HepG2 (cell line): Measurements from ENCODE around the gene CNOT10. TPM values are rescaled to one million over a fixed set of nuclear protein-coding genes. Genes with fewer than 3 reads are reported as not detected.

Experiments used
- ATAC-seq: fragments of 200-7000 bp; cut with Tn5 transposase; 3 replicates; pipeline ENCODE4 v1.9.1; 2020; ENCODE audit warnings: mild to moderate bottlenecking, moderate library complexity
- BruUV-seq: library from RNA; stranded (reverse); fragments of 400-500 nt; replicated peaks from 2 replicates; lab custom pipeline; 2021; lab: Mats Ljungman, UMichigan
- CTCF ChIA-PET: fragments of 300-600 bp; formaldehyde crosslinking; extraction: SDS; loops from one replicate; lab custom pipeline; 2021; ENCODE audit warnings: low total read pairs, inconsistent platforms, low intra/inter-chr PET ratio; lab: Yijun Ruan, JAX
- POLR2A ChIA-PET: fragments of 350-600 bp; sonication (Branson Sonifier 250); formaldehyde crosslinking; loops from one replicate; lab custom pipeline; 2020; ENCODE audit warnings: antibody characterized with exemption, inconsistent platforms; lab: Yijun Ruan, JAX
- DNase-seq: peaks from one replicate; pipeline ENCODE4 v3.0.0-alpha.2; 2015; ENCODE audit warnings: low spot score
- FAIRE-seq: peaks from 3 replicates; lab custom pipeline; 2011; peaks lifted over from hg19 to GRCh38; lab: Jason Lieb, UNC
- H2AFZ ChIP-seq: one replicate; pipeline ENCODE4 v1.6.1; 2011; ENCODE audit warnings: low read length, inconsistent platforms
- H3K27ac ChIP-seq: fragments of 300-600 bp; 3 replicates; pipeline ENCODE4 v1.8.0; 2011; ENCODE audit warnings: mixed run types, mild to moderate bottlenecking, mixed read lengths, low read length, inconsistent platforms; ENCODE audit not compliant: insufficient read depth; ENCODE audit errors: extremely low read length
- H3K27me3 ChIP-seq, 2 experiments: fragments of 200-600 bp in 1 of 2; 2 replicates in 1 of 2; 3 replicates in 1 of 2; pipeline versions ENCODE4 v1.6.0 to v1.8.0; 2011; ENCODE audit warnings: low read length in 2 of 2, mild to moderate bottlenecking in 2 of 2, moderate library complexity in 2 of 2, inconsistent platforms in 1 of 2; ENCODE audit not compliant: insufficient read depth in 2 of 2, control insufficient read depth in 1 of 2
- H3K36me3 ChIP-seq, 2 experiments: fragments of 200-600 bp in 1 of 2; replicated peaks in 1 of 2; 2 replicates in 1 of 2; 3 replicates in 1 of 2; pipeline versions ENCODE4 v1.5.1 to v1.8.0; 2011; ENCODE audit warnings: low read length in 2 of 2, inconsistent platforms in 1 of 2; ENCODE audit not compliant: insufficient read depth in 2 of 2, control insufficient read depth in 1 of 2
- H3K4me1 ChIP-seq: 2 replicates; pipeline ENCODE4 v1.5.1; 2012; ENCODE audit warnings: low read length, inconsistent platforms; ENCODE audit not compliant: insufficient read depth
- H3K4me2 ChIP-seq: 2 replicates; pipeline ENCODE4 v1.6.0; 2011; ENCODE audit warnings: low read depth, low read length, inconsistent platforms
- H3K4me3 ChIP-seq, 3 experiments: fragments of 200-600 bp in 1 of 3; sonication (generic), shearing (Covaris generic) in 1 of 3; replicated peaks in 1 of 3; 2 replicates each; pipeline ENCODE4 v1.5.1; 2011 to 2016; ENCODE audit warnings: low read length in 3 of 3, inconsistent platforms in 2 of 3, low read depth in 2 of 3, mild to moderate bottlenecking in 2 of 3, control low read depth in 1 of 3, mixed read lengths in 1 of 3; ENCODE audit not compliant: insufficient read depth in 1 of 3
- H3K79me2 ChIP-seq: one replicate; pipeline ENCODE4 v1.6.1; 2011; ENCODE audit warnings: low read length, inconsistent platforms; ENCODE audit not compliant: insufficient read depth
- H3K9ac ChIP-seq: 2 replicates; pipeline ENCODE4 v1.6.0; 2011; ENCODE audit warnings: mild to moderate bottlenecking, low read depth, low read length, inconsistent platforms; ENCODE audit not compliant: insufficient read depth
- H3K9me3 ChIP-seq: 2 replicates; pipeline ENCODE4 v1.5.1; 2012; ENCODE audit warnings: mild to moderate bottlenecking, low read length
- H4K20me1 ChIP-seq: 2 replicates; pipeline ENCODE4 v1.6.0; 2011; ENCODE audit warnings: inconsistent platforms, mild to moderate bottlenecking, low read length, moderate library complexity; ENCODE audit not compliant: insufficient read depth
- ATM ChIP-seq: fragments of 450-650 bp; IDR thresholded peaks from 2 replicates; pipeline ENCODE4 v1.7.1; 2017; ENCODE audit warnings: mild to moderate bottlenecking, borderline replicate concordance
- BHLHE40 ChIP-seq: IDR thresholded peaks from 2 replicates; pipeline ENCODE4 v1.6.1; 2011; ENCODE audit warnings: low read length, improper control_type of control experiment
- DPF2 ChIP-seq: sonication (generic); formaldehyde crosslinking; IDR thresholded peaks from 2 replicates; pipeline ENCODE4 v1.4.0; 2020; ENCODE audit warnings: mild to moderate bottlenecking, low read depth, missing genetic modification reagents, borderline replicate concordance
- FOXA1 ChIP-seq, 2 experiments: fragments of 450-650 bp in 1 of 2; sonication (generic) in 1 of 2; formaldehyde crosslinking in 1 of 2; IDR thresholded peaks; 2 replicates each; pipeline versions ENCODE4 v1.4.0 to v1.6.1; 2016 to 2020; ENCODE audit warnings: missing genetic modification reagents in 1 of 2
- GATA4 ChIP-seq: sonication (generic); IDR thresholded peaks from 2 replicates; pipeline ENCODE4 v1.6.1; 2016; ENCODE audit warnings: antibody characterized with exemption, low read depth, borderline replicate concordance
- GTF3A ChIP-seq: sonication (generic); formaldehyde crosslinking; conservative IDR thresholded peaks from 2 replicates; pipeline ENCODE4 v1.4.0; 2020; ENCODE audit warnings: mild to moderate bottlenecking, missing genetic modification reagents
- KDM3A ChIP-seq: IDR thresholded peaks from 2 replicates; pipeline ENCODE4 v1.6.1; 2018; ENCODE audit warnings: low read depth, missing compliant biosample characterization
- MTF1 ChIP-seq: sonication (generic); formaldehyde crosslinking; IDR thresholded peaks from 2 replicates; pipeline ENCODE4 v1.5.0; 2020; ENCODE audit warnings: missing genetic modification reagents
- MXD3 ChIP-seq: IDR thresholded peaks from 2 replicates; pipeline ENCODE4 v1.6.1; 2016; ENCODE audit warnings: mild to moderate bottlenecking, missing biosample characterization, missing genetic modification reagents
- NR2C2 ChIP-seq: sonication (generic); formaldehyde crosslinking; IDR thresholded peaks from 2 replicates; pipeline ENCODE4 v1.4.0; 2020; ENCODE audit warnings: missing genetic modification reagents, mild to moderate bottlenecking, moderate library complexity, borderline replicate concordance
- RORA ChIP-seq: sonication (generic); formaldehyde crosslinking; IDR thresholded peaks from 2 replicates; pipeline ENCODE4 v1.5.0; 2020; ENCODE audit warnings: mild to moderate bottlenecking, missing genetic modification reagents, moderate library complexity
- ZBED4 ChIP-seq: sonication (generic); formaldehyde crosslinking; IDR thresholded peaks from 2 replicates; pipeline ENCODE4 v1.4.0; 2020; ENCODE audit warnings: missing genetic modification reagents, borderline replicate concordance
- ZFP91 ChIP-seq: sonication (generic); formaldehyde crosslinking; IDR thresholded peaks from 2 replicates; pipeline ENCODE4 v1.9.0; 2022; ENCODE audit warnings: missing genetic modification reagents, mild to moderate bottlenecking, borderline replicate concordance
- ZNF329 ChIP-seq: sonication (generic); formaldehyde crosslinking; IDR thresholded peaks from 2 replicates; pipeline ENCODE4 v1.9.0; 2021; ENCODE audit warnings: low read depth, mild to moderate bottlenecking, missing genetic modification reagents
- ZNF335 ChIP-seq: sonication (generic); formaldehyde crosslinking; IDR thresholded peaks from 2 replicates; pipeline ENCODE4 v1.4.0; 2020; ENCODE audit warnings: missing genetic modification reagents
- ZNF607 ChIP-seq: sonication (generic); formaldehyde crosslinking; IDR thresholded peaks from 2 replicates; pipeline ENCODE4 v1.5.1; 2020; ENCODE audit warnings: missing genetic modification reagents, mild to moderate bottlenecking, borderline replicate concordance
- ZNF749 ChIP-seq: sonication (generic); formaldehyde crosslinking; IDR thresholded peaks from 2 replicates; pipeline ENCODE4 v1.8.0; 2022; ENCODE audit warnings: mild to moderate bottlenecking, missing genetic modification reagents, moderate library complexity, borderline replicate concordance
- ZSCAN9 ChIP-seq: IDR thresholded peaks from 2 replicates; pipeline ENCODE4 v1.6.1; 2016; ENCODE audit warnings: borderline replicate concordance
- WGBS: methylation state at CpG from one replicate; pipeline ENCODE4 v1.1.6; 2017; ENCODE audit warnings: low lambda C conversion rate; 5-methylcytosine and 5-hydroxymethylcytosine counted together
- in situ Hi-C: cut with HindIII; loops from 2 replicates; pipeline ENCODE4 v1.10.0; 2017; ENCODE audit warnings: low pct_unique_long_range_greater_than_20kb; ENCODE audit not compliant: extremely low pct_ligation_motif_present
- intact Hi-C: fragments of 100-400 bp; cut with micrococcal nuclease; formaldehyde crosslinking; loops from one replicate; pipeline ENCODE4 v1.10.0; 2022; ENCODE audit not compliant: unreplicated experiment
- polyA plus RNA-seq, 8 experiments: library from polyadenylated mRNA; depleted of rRNA in 3 of 8; stranded (reverse) in 7 of 8; unstranded in 1 of 8; fragments of >200 nt; fragmentation: Illumina TruSeq in 4 of 8; extraction: Trizol in 4 of 8; gene quantifications; 2 replicates each; pipeline versions ENCODE4 v1.2.1 to v1.2.3, GENCODE V29; 2011 to 2016; ENCODE audit warnings: low read depth in 4 of 8, missing spikeins in 1 of 8, mixed read lengths in 1 of 8; ENCODE audit not compliant: insufficient read depth in 1 of 8
- total RNA-seq, 5 experiments: library from RNA; depleted of rRNA; stranded (reverse); fragments of >200 nt; fragmentation: Illumina TruSeq; extraction: Trizol; gene quantifications; 2 replicates each; pipeline ENCODE4 v1.2.3, GENCODE V29; 2016; ENCODE audit warnings: low read depth in 1 of 5

The CNOT10 gene
- total and polyA plus RNA-seq, 2 of the 13 experiments (the other 11 are each of a cell fraction or from before 2014, with no cell fraction given) = 21.2 to 34.1 TPM

GRCh38 chr3:32781211-32781968 is 96.4 kb downstream of the CNOT10 start:
- no peak for FAIRE-seq
- CTCF ChIA-PET = interaction anchor here (0.9 to 1.6 kb wide), 2 partner anchors 35 to 48 kb away, joined by 5 to 6 read pairs; no protein-coding TSS in a partner anchor
- TF ChIP-seq BHLHE40 (peak; percentile 43; the same call in 1 of the 2 replicates), ZNF607 (CRISPR knock-in tag) (peak; percentile 89), FOXA1 (IDR thresholded peaks at IDR 0.05) (no peak), FOXA1 (CRISPR knock-in tag; IDR thresholded peaks at IDR 0.05) (peak; percentile 6; the same call in 1 of the 2 replicates), MXD3 (0 out of 2 replicates have a peak, but pooled peaks have one; percentile 70), ATM (no peak), DPF2 (CRISPR knock-in tag) (no peak), GTF3A (CRISPR knock-in tag) (no peak), KDM3A (CRISPR knock-in tag) (peak; percentile 86), MTF1 (CRISPR knock-in tag) (no peak), GATA4 (no peak), ZNF329 (CRISPR knock-in tag) (no peak), ZFP91 (CRISPR knock-in tag) (peak; percentile 83; the same call in 1 of the 2 replicates), ZNF335 (CRISPR knock-in tag) (no peak), RORA (no peak), ZBED4 (peak; percentile 84), NR2C2 (CRISPR knock-in tag) (no peak), ZNF749 (CRISPR knock-in tag) (no peak), ZSCAN9 (CRISPR knock-in tag) (no peak)

More at GRCh38 chr3:32781211-32781968, 96.4 kb downstream of the CNOT10 start:
- no peaks in the 10 kb centered on the region for H3K36me3 ChIP-seq
- H3K4me2 ChIP-seq = peak overlapping the region; percentile 84
- DNase-seq (peak; percentile 83), ATAC-seq (peak; percentile 85)
- H3K79me2 ChIP-seq = peaks cover 15% of the 10 kb centered on the region
- intact Hi-C loops = loop anchor here (1.0 to 2.0 kb wide), 3 partner anchors 35 to 153 kb away; no protein-coding TSS in a partner anchor
- H3K9ac ChIP-seq = peak overlapping the region; percentile 81
- no peak overlapping the region for H2AFZ ChIP-seq
- BruUV-seq = TSS peak; percentile 70
- H3K9me3 ChIP-seq = no peaks in the 10 kb centered on the region
- in situ Hi-C loops = loop anchor here (5.0 kb wide), 2 partner anchors 36 to 44 kb away; partner anchors contain the start of gene TRIM71
- no peaks in the 10 kb centered on the region for H4K20me1 ChIP-seq
- POLR2A ChIA-PET = interaction anchor here (0.9 to 7.4 kb wide), 9 partner anchors 11 to 122 kb away, joined by 3 to 57 read pairs (median 3); no protein-coding TSS in a partner anchor
- peak overlapping the region; percentile 85 for H3K27ac ChIP-seq
- H3K27me3 ChIP-seq = no peaks in the 10 kb centered on the region; a peak in 1 of 5 replicates
- H3K4me1 ChIP-seq = peaks cover 43% of the 10 kb centered on the region
- peak overlapping the region; percentile 68 to 81 (median 71); a peak in 5 of 6 replicates for H3K4me3 ChIP-seq
- WGBS = under 1% methylated on average over 45 of the region's 59 CpGs
